H9 (cell line): ENCODE measurements around the gene TSFM. TPM values are rescaled to one million over a fixed set of nuclear protein-coding genes. Genes with fewer than 3 reads are reported as not detected.

Experiments
- DNase-seq: peaks from one replicate; pipeline ENCODE4 v3.0.0-alpha.2; 2017
- H2AFZ ChIP-seq: one replicate; pipeline ENCODE4 v1.6.1; 2013; ENCODE audit warnings: mild to moderate bottlenecking, low read length, control low read depth, moderate library complexity
- H2AK5ac ChIP-seq: 2 replicates; pipeline ENCODE4 v1.6.1; 2013; ENCODE audit warnings: low read length, control low read depth, mixed read lengths; ENCODE audit not compliant: insufficient read length
- H2BK120ac ChIP-seq: one replicate; pipeline ENCODE4 v1.6.1; 2013; ENCODE audit warnings: low read depth, mild to moderate bottlenecking, low read length, control low read depth, inconsistent platforms; ENCODE audit not compliant: poor library complexity, severe bottlenecking
- H2BK12ac ChIP-seq: 2 replicates; pipeline ENCODE4 v1.6.1; 2013; ENCODE audit warnings: low read length, control low read depth, mixed read lengths, low read depth; ENCODE audit not compliant: insufficient read length
- H2BK15ac ChIP-seq: 2 replicates; pipeline ENCODE4 v1.6.1; 2013; ENCODE audit warnings: low read depth, low read length, control low read depth
- H2BK20ac ChIP-seq: one replicate; pipeline ENCODE4 v1.6.1; 2013; ENCODE audit warnings: low read depth, mild to moderate bottlenecking, low read length, control low read depth, inconsistent platforms; ENCODE audit not compliant: poor library complexity, severe bottlenecking
- H2BK5ac ChIP-seq: 2 replicates; pipeline ENCODE4 v1.6.1; 2013; ENCODE audit warnings: low read length, control low read depth, mixed read lengths; ENCODE audit not compliant: insufficient read length
- H3K14ac ChIP-seq: 2 replicates; pipeline ENCODE4 v1.6.1; 2013; ENCODE audit warnings: low read length, control low read depth; ENCODE audit not compliant: insufficient read depth
- H3K18ac ChIP-seq: 2 replicates; pipeline ENCODE4 v1.6.1; 2013; ENCODE audit warnings: low read depth, mild to moderate bottlenecking, mixed read lengths, low read length, control low read depth; ENCODE audit not compliant: insufficient read length
- H3K23ac ChIP-seq: 2 replicates; pipeline ENCODE4 v1.6.1; 2013; ENCODE audit warnings: low read length, control low read depth, mixed read lengths, low read depth; ENCODE audit not compliant: insufficient read length
- H3K23me2 ChIP-seq: 2 replicates; pipeline ENCODE4 v1.6.1; 2013; ENCODE audit warnings: low read depth, mild to moderate bottlenecking, mixed read lengths, low read length, control low read depth; ENCODE audit not compliant: insufficient read length, poor library complexity, severe bottlenecking
- H3K27ac ChIP-seq: 2 replicates; pipeline ENCODE4 v1.5.1; 2013; ENCODE audit warnings: low read length, control low read depth, mixed read lengths, low read depth; ENCODE audit not compliant: insufficient read length
- H3K27me3 ChIP-seq: 2 replicates; pipeline ENCODE4 v1.6.1; 2013; ENCODE audit warnings: low read length, control low read depth, inconsistent platforms; ENCODE audit not compliant: insufficient read depth
- H3K4ac ChIP-seq: 2 replicates; pipeline ENCODE4 v1.6.1; 2013; ENCODE audit warnings: low read depth, mild to moderate bottlenecking, control low read depth, inconsistent platforms, low read length, moderate library complexity
- H3K4me1 ChIP-seq: 2 replicates; pipeline ENCODE4 v1.6.1; 2013; ENCODE audit warnings: low read length, control low read depth, inconsistent platforms; ENCODE audit not compliant: insufficient read depth
- H3K4me2 ChIP-seq: 2 replicates; pipeline ENCODE4 v1.6.1; 2013; ENCODE audit warnings: low read length, control low read depth, mixed read lengths; ENCODE audit not compliant: insufficient read length, insufficient read depth
- H3K56ac ChIP-seq: 2 replicates; pipeline ENCODE4 v1.6.1; 2013; ENCODE audit warnings: low read depth, mild to moderate bottlenecking, mixed read lengths, low read length, control low read depth; ENCODE audit not compliant: insufficient read length
- H3K79me1 ChIP-seq: 2 replicates; pipeline ENCODE4 v1.6.1; 2013; ENCODE audit warnings: low read depth, mild to moderate bottlenecking, moderate library complexity, low read length, control low read depth, inconsistent platforms; ENCODE audit not compliant: insufficient read depth, poor library complexity, severe bottlenecking
- H3K79me2 ChIP-seq: 2 replicates; pipeline ENCODE4 v1.6.1; 2013; ENCODE audit warnings: low read length, control low read depth, inconsistent platforms; ENCODE audit not compliant: insufficient read depth
- H3K9ac ChIP-seq: 2 replicates; pipeline ENCODE4 v1.6.1; 2013; ENCODE audit warnings: low read length, control low read depth, mixed read lengths; ENCODE audit not compliant: insufficient read length; ENCODE audit errors: extremely low read depth
- H3K9me3 ChIP-seq: one replicate; pipeline ENCODE4 v1.6.1; 2013; ENCODE audit warnings: low read depth, low read length, inconsistent platforms; ENCODE audit not compliant: control insufficient read depth
- H3T11ph ChIP-seq: one replicate; pipeline ENCODE4 v1.6.1; 2013; ENCODE audit warnings: mild to moderate bottlenecking, low read length, control low read depth, inconsistent platforms
- H4K20me1 ChIP-seq: one replicate; pipeline ENCODE4 v1.6.1; 2013; ENCODE audit not compliant: control insufficient read depth, insufficient read length, insufficient read depth
- H4K5ac ChIP-seq: 2 replicates; pipeline ENCODE4 v1.6.1; 2013; ENCODE audit warnings: low read depth, mild to moderate bottlenecking, mixed read lengths, low read length, control low read depth; ENCODE audit not compliant: insufficient read length
- H4K8ac ChIP-seq: replicated peaks from 2 replicates; pipeline ENCODE4 v1.6.1; 2013; ENCODE audit warnings: low read length, control low read depth, mixed read lengths, low read depth; ENCODE audit not compliant: insufficient read length
- H4K91ac ChIP-seq: 2 replicates; pipeline ENCODE4 v1.6.1; 2013; ENCODE audit warnings: low read depth, mild to moderate bottlenecking, moderate library complexity, mixed read lengths, low read length, control low read depth; ENCODE audit not compliant: insufficient read length
- H3K27ac Mint-ChIP-seq, 3 experiments: 2 replicates in 2 of 3; 3 replicates in 1 of 3; pipeline ENCODE4 v1.8.0; 2020 to 2021; ENCODE audit warnings: mixed read lengths in 3 of 3, mild to moderate bottlenecking in 1 of 3, moderate library complexity in 1 of 3
- H3K27me3 Mint-ChIP-seq: 2 replicates; pipeline ENCODE4 v1.8.0; 2021; ENCODE audit warnings: low read depth, mild to moderate bottlenecking, moderate library complexity, mixed read lengths
- H3K36me3 Mint-ChIP-seq, 3 experiments: 2 replicates in 2 of 3; 3 replicates in 1 of 3; pipeline ENCODE4 v1.8.0; 2020 to 2021; ENCODE audit warnings: low read depth in 3 of 3, mixed read lengths in 3 of 3; ENCODE audit not compliant: insufficient read depth in 1 of 3
- H3K4me1 Mint-ChIP-seq, 2 experiments: 2 replicates each; pipeline ENCODE4 v1.8.0; 2020; ENCODE audit warnings: mixed read lengths in 2 of 2
- H3K4me3 Mint-ChIP-seq, 2 experiments: 2 replicates in 1 of 2; 3 replicates in 1 of 2; pipeline ENCODE4 v1.8.0; 2020 to 2021; ENCODE audit warnings: mild to moderate bottlenecking in 2 of 2, mixed read lengths in 2 of 2, moderate library complexity in 1 of 2
- H3K9me3 Mint-ChIP-seq, 2 experiments: 2 replicates in 1 of 2; 3 replicates in 1 of 2; pipeline ENCODE4 v1.8.0; 2020; ENCODE audit warnings: mild to moderate bottlenecking in 2 of 2, mixed read lengths in 2 of 2, moderate library complexity in 1 of 2
- WGBS: extraction: QIAGEN DNeasy Blood & Tissue Kit; methylation state at CpG from one replicate; pipeline ENCODE4 v1.1.7; 2013; ENCODE audit warnings: missing lambda C conversion rate, low lambda C conversion rate, mixed read lengths; ENCODE audit not compliant: insufficient read length; ENCODE audit errors: extremely low coverage; 5-methylcytosine and 5-hydroxymethylcytosine counted together
- total RNA-seq: library from RNA; stranded (reverse); gene quantifications from 2 replicates; pipeline ENCODE4 v1.2.1, GENCODE V29; 2021
- TF ChIP-seq, protein P1 (sequence below): fragments of 200-600 bp; sonication (generic); conservative IDR thresholded peaks from 3 replicates; pipeline ENCODE4 v1.8.0; 2021; ENCODE audit warnings: antibody characterized with exemption, mild to moderate bottlenecking

TSFM gene
- total RNA-seq, 1 experiment from 2014 or later, result 50.2 TPM

DNA sequence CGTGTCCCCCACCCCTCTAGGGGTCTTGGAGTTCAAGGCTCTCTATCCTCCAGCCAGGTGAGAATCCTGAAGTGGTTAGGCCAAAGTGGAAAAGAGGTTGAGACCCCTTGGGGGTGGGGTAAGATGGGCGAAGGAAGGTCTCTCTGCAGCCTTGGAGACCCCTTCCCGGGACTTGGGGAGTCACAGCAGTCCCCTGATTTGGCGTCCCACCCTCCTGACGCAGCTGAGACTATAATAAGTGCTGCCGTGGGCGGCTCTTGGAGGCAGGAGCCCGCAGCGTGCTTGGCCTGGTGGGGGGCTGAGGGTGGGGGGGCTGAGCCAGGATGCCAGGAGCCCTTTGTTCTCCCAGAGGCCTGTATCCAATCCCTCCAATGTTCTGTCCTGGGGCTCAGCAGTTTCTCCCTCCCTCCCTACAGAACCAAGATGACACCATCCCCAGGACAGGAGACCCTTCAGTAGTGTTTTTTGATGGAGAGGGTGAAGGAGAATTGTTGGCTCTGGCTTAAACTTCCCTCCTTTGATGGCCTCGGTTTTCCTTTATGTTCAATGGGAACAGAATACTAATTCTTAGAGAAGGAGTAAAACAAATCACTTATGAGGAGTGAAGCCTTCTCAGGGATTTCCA is 42.6 kb upstream of the TSFM start:
- H2BK120ac ChIP-seq, result no peak overlapping the region
- no peak overlapping the region for H3T11ph ChIP-seq
- H2AK5ac ChIP-seq, result no peak overlapping the region
- H3K9me3 ChIP-seq, result no peaks in the 10 kb centered on the region
- H3K27me3 ChIP-seq, result peaks cover 44% of the 10 kb centered on the region
- H3K4me2 ChIP-seq, result no peak overlapping the region
- no peak overlapping the region for H3K9ac ChIP-seq
- peaks cover 16% of the 10 kb centered on the region for H3K23me2 ChIP-seq
- no peak overlapping the region for H2AFZ ChIP-seq
- peak overlapping the region in 1 of 2 experiments; percentile 86; a peak in 1 of 5 replicates for H3K4me3 Mint-ChIP-seq
- H3K4ac ChIP-seq, result no peak overlapping the region
- H2BK5ac ChIP-seq, result no peak overlapping the region
- H2BK15ac ChIP-seq, result no peak overlapping the region
- no peak overlapping the region for H2BK20ac ChIP-seq
- H3K23ac ChIP-seq, result no peak overlapping the region
- no peaks in the 10 kb centered on the region; a peak in 1 of 7 replicates for H3K36me3 Mint-ChIP-seq
- peaks cover 26 to 32% of the 10 kb centered on the region in 2 experiments for H3K4me1 Mint-ChIP-seq
- H4K8ac ChIP-seq, result no peak overlapping the region
- no peaks in the 10 kb centered on the region; a peak in 1 of 5 replicates for H3K9me3 Mint-ChIP-seq
- H4K5ac ChIP-seq, result no peak overlapping the region
- H2BK12ac ChIP-seq, result no peak overlapping the region
- TF ChIP-seq, protein P1, sequence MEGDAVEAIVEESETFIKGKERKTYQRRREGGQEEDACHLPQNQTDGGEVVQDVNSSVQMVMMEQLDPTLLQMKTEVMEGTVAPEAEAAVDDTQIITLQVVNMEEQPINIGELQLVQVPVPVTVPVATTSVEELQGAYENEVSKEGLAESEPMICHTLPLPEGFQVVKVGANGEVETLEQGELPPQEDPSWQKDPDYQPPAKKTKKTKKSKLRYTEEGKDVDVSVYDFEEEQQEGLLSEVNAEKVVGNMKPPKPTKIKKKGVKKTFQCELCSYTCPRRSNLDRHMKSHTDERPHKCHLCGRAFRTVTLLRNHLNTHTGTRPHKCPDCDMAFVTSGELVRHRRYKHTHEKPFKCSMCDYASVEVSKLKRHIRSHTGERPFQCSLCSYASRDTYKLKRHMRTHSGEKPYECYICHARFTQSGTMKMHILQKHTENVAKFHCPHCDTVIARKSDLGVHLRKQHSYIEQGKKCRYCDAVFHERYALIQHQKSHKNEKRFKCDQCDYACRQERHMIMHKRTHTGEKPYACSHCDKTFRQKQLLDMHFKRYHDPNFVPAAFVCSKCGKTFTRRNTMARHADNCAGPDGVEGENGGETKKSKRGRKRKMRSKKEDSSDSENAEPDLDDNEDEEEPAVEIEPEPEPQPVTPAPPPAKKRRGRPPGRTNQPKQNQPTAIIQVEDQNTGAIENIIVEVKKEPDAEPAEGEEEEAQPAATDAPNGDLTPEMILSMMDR, result no peak
- DNase-seq, result no peak
- no peaks in the 10 kb centered on the region for H3K79me1 ChIP-seq
- H4K91ac ChIP-seq, result no peak overlapping the region
- no peaks in the 10 kb centered on the region for H3K79me2 ChIP-seq
- no peak overlapping the region for H3K14ac ChIP-seq
- H3K27me3 Mint-ChIP-seq, result peaks cover 79% of the 10 kb centered on the region
- no CpG with 5 or more reads among the region's 10 CpGs for WGBS
- no peak overlapping the region for H3K18ac ChIP-seq
- H3K27ac Mint-ChIP-seq, result no peak overlapping the region
- H3K27ac ChIP-seq, result no peak overlapping the region
- H3K56ac ChIP-seq, result no peak overlapping the region
- H3K4me1 ChIP-seq, result peaks cover 2% of the 10 kb centered on the region; the same call in 1 of the 2 replicates
- H4K20me1 ChIP-seq, result peaks cover 2% of the 10 kb centered on the region
